ENCODE measurements around the gene STAU1.

STAU1 gene

DNA sequence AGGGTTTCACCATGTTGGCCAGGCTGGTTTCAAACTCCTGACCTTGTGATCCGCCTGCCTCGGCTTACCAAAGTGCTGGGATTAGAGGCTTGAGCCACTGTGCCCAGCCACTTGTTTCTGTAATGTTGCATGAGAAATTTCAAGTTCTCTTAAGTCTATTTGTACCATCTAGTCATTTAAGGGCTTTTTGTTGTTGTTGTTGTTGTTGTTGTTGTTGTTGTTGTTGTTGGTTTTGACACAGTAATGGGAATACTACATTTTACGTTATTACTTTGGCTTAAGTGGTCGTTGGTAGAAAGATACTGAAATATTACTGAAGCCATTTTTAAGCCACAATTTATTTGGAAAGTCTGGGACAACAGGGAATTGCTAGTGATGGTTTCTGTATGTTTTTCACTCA, 90.0 kb downstream of the STAU1 start:
- no peak for TF ChIP-seq TOX (CRISPR knock-in tag; IDR thresholded peaks at IDR 0.05; ENCODE audit: borderline replicate concordance)
- TF ChIP-seq ZFP3 (CRISPR knock-in tag; IDR thresholded peaks at IDR 0.05), result no peak
- no peak for TF ChIP-seq OSR1 (CRISPR knock-in tag; IDR thresholded peaks at IDR 0.05)
- no peak for TF ChIP-seq SNAI2 (CRISPR knock-in tag; IDR thresholded peaks at IDR 0.05)
- TF ChIP-seq BACH2 (CRISPR knock-in tag; IDR thresholded peaks at IDR 0.05; ENCODE audit: borderline replicate concordance), result no peak
- TF ChIP-seq ARNTL (CRISPR knock-in tag; IDR thresholded peaks at IDR 0.05; ENCODE audit: borderline replicate concordance, low read depth), result no peak
- no peak for TF ChIP-seq ZNF8 (CRISPR knock-in tag; IDR thresholded peaks at IDR 0.05)
- no peak for TF ChIP-seq ZC3H10 (CRISPR knock-in tag; IDR thresholded peaks at IDR 0.05)
- TF ChIP-seq, protein P1, sequence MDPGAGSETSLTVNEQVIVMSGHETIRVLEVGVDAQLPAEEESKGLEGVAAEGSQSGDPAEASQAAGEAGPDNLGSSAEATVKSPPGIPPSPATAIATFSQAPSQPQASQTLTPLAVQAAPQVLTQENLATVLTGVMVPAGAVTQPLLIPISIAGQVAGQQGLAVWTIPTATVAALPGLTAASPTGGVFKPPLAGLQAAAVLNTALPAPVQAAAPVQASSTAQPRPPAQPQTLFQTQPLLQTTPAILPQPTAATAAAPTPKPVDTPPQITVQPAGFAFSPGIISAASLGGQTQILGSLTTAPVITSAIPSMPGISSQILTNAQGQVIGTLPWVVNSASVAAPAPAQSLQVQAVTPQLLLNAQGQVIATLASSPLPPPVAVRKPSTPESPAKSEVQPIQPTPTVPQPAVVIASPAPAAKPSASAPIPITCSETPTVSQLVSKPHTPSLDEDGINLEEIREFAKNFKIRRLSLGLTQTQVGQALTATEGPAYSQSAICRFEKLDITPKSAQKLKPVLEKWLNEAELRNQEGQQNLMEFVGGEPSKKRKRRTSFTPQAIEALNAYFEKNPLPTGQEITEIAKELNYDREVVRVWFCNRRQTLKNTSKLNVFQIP (CRISPR knock-in tag; IDR thresholded peaks at IDR 0.05; ENCODE audit: borderline replicate concordance, low read depth), result no peak
- TF ChIP-seq, protein P2, sequence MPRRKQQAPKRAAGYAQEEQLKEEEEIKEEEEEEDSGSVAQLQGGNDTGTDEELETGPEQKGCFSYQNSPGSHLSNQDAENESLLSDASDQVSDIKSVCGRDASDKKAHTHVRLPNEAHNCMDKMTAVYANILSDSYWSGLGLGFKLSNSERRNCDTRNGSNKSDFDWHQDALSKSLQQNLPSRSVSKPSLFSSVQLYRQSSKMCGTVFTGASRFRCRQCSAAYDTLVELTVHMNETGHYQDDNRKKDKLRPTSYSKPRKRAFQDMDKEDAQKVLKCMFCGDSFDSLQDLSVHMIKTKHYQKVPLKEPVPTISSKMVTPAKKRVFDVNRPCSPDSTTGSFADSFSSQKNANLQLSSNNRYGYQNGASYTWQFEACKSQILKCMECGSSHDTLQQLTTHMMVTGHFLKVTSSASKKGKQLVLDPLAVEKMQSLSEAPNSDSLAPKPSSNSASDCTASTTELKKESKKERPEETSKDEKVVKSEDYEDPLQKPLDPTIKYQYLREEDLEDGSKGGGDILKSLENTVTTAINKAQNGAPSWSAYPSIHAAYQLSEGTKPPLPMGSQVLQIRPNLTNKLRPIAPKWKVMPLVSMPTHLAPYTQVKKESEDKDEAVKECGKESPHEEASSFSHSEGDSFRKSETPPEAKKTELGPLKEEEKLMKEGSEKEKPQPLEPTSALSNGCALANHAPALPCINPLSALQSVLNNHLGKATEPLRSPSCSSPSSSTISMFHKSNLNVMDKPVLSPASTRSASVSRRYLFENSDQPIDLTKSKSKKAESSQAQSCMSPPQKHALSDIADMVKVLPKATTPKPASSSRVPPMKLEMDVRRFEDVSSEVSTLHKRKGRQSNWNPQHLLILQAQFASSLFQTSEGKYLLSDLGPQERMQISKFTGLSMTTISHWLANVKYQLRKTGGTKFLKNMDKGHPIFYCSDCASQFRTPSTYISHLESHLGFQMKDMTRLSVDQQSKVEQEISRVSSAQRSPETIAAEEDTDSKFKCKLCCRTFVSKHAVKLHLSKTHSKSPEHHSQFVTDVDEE (CRISPR knock-in tag; IDR thresholded peaks at IDR 0.05), result no peak
- ATAC-seq, result no peak

DNA sequence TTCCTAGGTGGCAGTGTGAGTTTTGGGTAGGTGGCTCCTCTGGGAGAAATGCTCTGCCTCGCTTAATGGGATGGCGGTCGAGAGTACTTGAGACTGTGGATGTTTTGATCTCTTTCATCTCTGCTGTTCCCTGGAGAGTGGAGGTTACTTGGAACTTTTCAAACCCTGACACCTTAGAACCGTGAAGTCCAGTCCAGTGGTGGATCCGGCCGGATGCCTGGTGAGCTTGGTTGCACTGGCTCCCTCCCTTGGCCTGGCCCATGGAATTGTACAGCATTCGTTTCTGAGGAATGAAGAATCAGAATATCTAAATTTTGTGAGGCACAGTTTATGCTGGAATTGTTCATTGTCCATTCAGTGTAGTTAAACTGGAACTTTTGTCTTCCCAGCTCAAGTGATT, 91.0 kb downstream of the STAU1 start:
- no peak for ATAC-seq
- TF ChIP-seq ISL1 (CRISPR knock-in tag; IDR thresholded peaks at IDR 0.05), result no peak
- TF ChIP-seq ARNTL (CRISPR knock-in tag; IDR thresholded peaks at IDR 0.05; ENCODE audit: borderline replicate concordance, low read depth), result no peak
- no peak for TF ChIP-seq GLIS3 (CRISPR knock-in tag; IDR thresholded peaks at IDR 0.05)
- TF ChIP-seq, protein P3, sequence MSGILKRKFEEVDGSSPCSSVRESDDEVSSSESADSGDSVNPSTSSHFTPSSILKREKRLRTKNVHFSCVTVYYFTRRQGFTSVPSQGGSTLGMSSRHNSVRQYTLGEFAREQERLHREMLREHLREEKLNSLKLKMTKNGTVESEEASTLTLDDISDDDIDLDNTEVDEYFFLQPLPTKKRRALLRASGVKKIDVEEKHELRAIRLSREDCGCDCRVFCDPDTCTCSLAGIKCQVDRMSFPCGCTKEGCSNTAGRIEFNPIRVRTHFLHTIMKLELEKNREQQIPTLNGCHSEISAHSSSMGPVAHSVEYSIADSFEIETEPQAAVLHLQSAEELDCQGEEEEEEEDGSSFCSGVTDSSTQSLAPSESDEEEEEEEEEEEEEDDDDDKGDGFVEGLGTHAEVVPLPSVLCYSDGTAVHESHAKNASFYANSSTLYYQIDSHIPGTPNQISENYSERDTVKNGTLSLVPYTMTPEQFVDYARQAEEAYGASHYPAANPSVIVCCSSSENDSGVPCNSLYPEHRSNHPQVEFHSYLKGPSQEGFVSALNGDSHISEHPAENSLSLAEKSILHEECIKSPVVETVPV (CRISPR knock-in tag; IDR thresholded peaks at IDR 0.05), result no peak
- no peak for TF ChIP-seq ZC3H10 (CRISPR knock-in tag; IDR thresholded peaks at IDR 0.05)
- no peak for TF ChIP-seq ESRRG (CRISPR knock-in tag; IDR thresholded peaks at IDR 0.05)
- TF ChIP-seq, protein P2 (CRISPR knock-in tag; IDR thresholded peaks at IDR 0.05), result no peak
- no peak for TF ChIP-seq SNAI2 (CRISPR knock-in tag; IDR thresholded peaks at IDR 0.05)
- no peak for TF ChIP-seq ZFP30 (CRISPR knock-in tag; IDR thresholded peaks at IDR 0.05)
- TF ChIP-seq, protein P4, sequence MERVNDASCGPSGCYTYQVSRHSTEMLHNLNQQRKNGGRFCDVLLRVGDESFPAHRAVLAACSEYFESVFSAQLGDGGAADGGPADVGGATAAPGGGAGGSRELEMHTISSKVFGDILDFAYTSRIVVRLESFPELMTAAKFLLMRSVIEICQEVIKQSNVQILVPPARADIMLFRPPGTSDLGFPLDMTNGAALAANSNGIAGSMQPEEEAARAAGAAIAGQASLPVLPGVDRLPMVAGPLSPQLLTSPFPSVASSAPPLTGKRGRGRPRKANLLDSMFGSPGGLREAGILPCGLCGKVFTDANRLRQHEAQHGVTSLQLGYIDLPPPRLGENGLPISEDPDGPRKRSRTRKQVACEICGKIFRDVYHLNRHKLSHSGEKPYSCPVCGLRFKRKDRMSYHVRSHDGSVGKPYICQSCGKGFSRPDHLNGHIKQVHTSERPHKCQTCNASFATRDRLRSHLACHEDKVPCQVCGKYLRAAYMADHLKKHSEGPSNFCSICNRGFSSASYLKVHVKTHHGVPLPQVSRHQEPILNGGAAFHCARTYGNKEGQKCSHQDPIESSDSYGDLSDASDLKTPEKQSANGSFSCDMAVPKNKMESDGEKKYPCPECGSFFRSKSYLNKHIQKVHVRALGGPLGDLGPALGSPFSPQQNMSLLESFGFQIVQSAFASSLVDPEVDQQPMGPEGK (CRISPR knock-in tag; IDR thresholded peaks at IDR 0.05; ENCODE audit: borderline replicate concordance), result no peak
- TF ChIP-seq ZFP3 (CRISPR knock-in tag; IDR thresholded peaks at IDR 0.05), result no peak
- no peak for TF ChIP-seq ZNF8 (CRISPR knock-in tag; IDR thresholded peaks at IDR 0.05)
- TF ChIP-seq, protein P1 (CRISPR knock-in tag; IDR thresholded peaks at IDR 0.05; ENCODE audit: borderline replicate concordance, low read depth), result no peak
- TF ChIP-seq BACH2 (CRISPR knock-in tag; IDR thresholded peaks at IDR 0.05; ENCODE audit: borderline replicate concordance), result no peak
- no peak for TF ChIP-seq CSDC2 (CRISPR knock-in tag; IDR thresholded peaks at IDR 0.05)
- TF ChIP-seq RARB (CRISPR knock-in tag; IDR thresholded peaks at IDR 0.05), result no peak
- TF ChIP-seq ZNF565 (CRISPR knock-in tag; conservative IDR thresholded peaks at IDR 0.05; ENCODE audit: low read depth), result no peak
- no peak for TF ChIP-seq ZNF70 (CRISPR knock-in tag; IDR thresholded peaks at IDR 0.05)
- TF ChIP-seq, protein P5, sequence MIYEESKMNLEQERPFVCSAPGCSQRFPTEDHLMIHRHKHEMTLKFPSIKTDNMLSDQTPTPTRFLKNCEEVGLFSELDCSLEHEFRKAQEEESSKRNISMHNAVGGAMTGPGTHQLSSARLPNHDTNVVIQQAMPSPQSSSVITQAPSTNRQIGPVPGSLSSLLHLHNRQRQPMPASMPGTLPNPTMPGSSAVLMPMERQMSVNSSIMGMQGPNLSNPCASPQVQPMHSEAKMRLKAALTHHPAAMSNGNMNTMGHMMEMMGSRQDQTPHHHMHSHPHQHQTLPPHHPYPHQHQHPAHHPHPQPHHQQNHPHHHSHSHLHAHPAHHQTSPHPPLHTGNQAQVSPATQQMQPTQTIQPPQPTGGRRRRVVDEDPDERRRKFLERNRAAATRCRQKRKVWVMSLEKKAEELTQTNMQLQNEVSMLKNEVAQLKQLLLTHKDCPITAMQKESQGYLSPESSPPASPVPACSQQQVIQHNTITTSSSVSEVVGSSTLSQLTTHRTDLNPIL (CRISPR knock-in tag; IDR thresholded peaks at IDR 0.05; ENCODE audit: low read depth), result no peak
- TF ChIP-seq TOX (CRISPR knock-in tag; IDR thresholded peaks at IDR 0.05; ENCODE audit: borderline replicate concordance), result no peak
